AG10803 (cell line): ENCODE results near the gene LEPR.

Experiments used
- DNase-seq: peaks from one replicate; pipeline ENCODE4 v3.0.0; 2010; ENCODE audit warnings: low read depth
- H3K4me3 ChIP-seq: 2 replicates; pipeline ENCODE4 v1.5.1; 2011; ENCODE audit warnings: mild to moderate bottlenecking, low read length, control low read depth
- TF ChIP-seq, protein P1 (sequence below): conservative IDR thresholded peaks from 2 replicates; pipeline ENCODE4 v1.5.1; 2011; ENCODE audit warnings: mild to moderate bottlenecking, low read length, control low read depth, inconsistent platforms

The LEPR gene

DNA sequence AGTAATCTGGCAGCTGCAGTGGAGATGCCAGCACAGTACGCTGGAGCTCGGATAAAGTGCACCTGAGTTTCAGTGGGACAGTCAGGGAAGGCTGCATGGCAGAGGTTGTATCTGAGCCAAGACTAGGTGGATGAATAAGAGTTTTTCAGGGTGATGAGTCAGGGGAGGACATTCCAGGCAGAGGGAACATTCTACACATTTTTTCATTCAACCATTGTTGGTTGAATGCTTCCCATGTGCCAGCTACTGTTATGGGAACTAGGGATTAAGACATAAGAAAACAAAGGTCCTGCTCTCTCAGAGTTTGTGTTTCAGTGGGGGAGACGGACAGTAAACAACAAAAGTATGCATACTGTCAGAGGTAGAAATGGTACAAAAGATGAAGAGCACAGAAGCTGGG lies 5.2 kb downstream of the LEPR start:
- DNase-seq: peak; percentile 97
- H3K4me3 ChIP-seq: no peak overlapping the region

DNA sequence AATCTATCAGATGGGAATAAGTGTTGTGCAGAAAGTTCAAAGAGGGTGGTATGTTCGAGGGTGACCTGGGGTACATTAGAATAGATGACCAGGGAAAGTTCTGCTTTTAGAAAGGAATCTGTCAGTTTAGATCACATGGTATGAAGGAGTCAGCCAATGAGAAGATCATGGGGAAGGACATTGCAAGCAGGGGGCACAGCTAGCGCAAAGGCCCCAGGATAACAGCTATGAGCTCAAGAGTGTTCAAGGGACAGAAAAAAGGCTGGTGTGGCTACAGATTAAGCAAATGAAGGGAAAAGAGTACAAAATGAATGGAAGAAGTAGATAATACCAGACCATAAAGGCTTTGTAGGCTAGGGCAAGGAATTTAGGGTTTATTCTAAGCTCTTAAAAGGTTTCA lies 8.6 kb downstream of the LEPR start:
- DNase-seq: no peak
- TF ChIP-seq, protein P1, sequence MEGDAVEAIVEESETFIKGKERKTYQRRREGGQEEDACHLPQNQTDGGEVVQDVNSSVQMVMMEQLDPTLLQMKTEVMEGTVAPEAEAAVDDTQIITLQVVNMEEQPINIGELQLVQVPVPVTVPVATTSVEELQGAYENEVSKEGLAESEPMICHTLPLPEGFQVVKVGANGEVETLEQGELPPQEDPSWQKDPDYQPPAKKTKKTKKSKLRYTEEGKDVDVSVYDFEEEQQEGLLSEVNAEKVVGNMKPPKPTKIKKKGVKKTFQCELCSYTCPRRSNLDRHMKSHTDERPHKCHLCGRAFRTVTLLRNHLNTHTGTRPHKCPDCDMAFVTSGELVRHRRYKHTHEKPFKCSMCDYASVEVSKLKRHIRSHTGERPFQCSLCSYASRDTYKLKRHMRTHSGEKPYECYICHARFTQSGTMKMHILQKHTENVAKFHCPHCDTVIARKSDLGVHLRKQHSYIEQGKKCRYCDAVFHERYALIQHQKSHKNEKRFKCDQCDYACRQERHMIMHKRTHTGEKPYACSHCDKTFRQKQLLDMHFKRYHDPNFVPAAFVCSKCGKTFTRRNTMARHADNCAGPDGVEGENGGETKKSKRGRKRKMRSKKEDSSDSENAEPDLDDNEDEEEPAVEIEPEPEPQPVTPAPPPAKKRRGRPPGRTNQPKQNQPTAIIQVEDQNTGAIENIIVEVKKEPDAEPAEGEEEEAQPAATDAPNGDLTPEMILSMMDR: no peak
- no peak overlapping the region for H3K4me3 ChIP-seq

More for the DNA sequence above, 5.2 kb downstream of the LEPR start:
- TF ChIP-seq, protein P1: no peak

DNA sequence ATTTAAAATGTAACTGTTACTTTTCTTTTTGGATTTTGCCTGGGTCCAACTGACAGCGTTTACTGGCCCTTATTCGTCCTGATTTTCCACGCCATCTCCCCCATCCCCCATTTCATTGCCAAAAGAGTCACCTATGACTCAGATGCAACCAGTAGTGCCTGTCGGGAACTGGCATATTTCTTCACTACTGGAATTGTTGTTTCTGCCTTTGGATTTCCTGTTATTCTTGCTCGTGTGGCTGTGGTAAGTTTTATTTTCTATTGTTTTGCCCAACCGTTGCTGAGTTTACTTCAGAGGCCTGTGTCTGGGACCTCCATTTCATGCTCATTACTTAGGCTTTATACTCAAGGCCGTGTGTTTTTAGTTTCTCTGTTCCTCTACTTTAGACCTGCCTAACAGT lies 9.3 kb downstream of the LEPR start:
- peak; percentile 92 for DNase-seq
- no peak overlapping the region for H3K4me3 ChIP-seq

DNA sequence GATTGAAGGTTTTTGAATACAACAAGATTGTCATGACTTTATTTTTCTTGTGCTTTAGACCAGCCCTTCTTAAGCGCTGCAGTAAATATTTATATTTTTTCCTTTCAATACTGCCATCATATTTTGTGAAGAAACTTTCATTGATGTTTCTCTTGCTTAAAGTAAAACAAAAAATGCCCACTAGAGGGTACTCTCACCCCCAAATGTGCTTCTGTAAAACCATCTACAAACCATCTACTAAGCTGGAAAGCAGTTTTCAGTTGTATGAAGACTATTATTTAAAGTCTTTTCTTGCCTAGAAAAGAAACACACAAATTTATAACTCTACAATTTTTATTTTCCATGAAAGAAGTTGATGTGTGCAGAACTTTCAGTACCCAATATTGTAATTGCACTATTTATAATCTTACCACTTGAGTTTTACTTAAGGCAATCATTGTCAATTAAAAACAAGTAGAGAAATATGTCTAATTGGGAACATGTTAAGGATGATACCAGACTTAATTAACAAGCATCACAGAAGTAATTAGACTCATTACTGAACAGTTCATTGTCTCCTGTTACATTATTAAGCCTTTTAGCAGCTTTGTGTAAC lies 10.7 kb downstream of the LEPR start:
- H3K4me3 ChIP-seq: no peak overlapping the region
- peak; percentile 65 for DNase-seq
- TF ChIP-seq, protein P1: peak; percentile 73

More for the DNA sequence above, 9.3 kb downstream of the LEPR start:
- TF ChIP-seq, protein P1: no peak

DNA sequence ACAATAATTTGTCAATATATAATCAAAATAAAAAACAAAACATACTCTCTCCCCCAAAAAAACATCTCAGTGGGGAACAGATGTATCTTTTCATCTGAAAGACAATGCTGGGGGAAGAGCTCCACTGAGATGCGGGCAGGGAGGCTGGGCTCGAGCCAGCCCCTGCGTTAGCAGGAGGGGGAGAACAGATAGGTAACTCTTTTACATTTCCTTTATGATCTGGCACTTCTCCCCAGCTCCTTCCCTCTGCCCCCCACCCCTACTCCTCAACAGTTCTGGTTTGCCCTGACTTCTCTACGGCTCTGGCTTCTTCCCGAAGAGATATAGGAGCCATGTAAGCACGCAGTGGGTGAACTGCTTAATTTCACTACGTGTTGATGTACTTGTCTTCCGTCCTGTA lies 12.4 kb downstream of the LEPR start:
- TF ChIP-seq, protein P1: no peak
- H3K4me3 ChIP-seq: no peak overlapping the region
- DNase-seq: no peak

DNA sequence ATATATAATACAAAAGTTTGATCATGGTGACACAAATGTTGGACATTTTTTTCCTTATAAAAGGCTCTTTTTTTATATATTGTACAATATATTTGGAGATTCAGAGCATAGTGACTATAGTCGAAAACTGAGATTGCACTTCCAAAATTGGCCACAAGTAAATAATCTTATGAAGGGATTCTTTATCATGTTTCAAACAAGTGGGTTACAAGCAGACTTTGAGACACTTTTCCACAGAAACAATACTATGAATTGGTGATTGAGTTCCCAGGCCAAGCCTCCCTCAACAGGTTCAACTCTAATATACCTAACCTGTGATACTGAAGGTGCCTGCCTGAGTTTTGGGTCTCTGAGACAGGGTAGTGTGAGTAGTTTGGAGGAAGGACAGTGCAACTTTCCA lies 13.8 kb downstream of the LEPR start:
- TF ChIP-seq, protein P1: no peak; the same call in 1 of the 2 replicates
- DNase-seq: no peak
- H3K4me3 ChIP-seq: no peak overlapping the region

DNA sequence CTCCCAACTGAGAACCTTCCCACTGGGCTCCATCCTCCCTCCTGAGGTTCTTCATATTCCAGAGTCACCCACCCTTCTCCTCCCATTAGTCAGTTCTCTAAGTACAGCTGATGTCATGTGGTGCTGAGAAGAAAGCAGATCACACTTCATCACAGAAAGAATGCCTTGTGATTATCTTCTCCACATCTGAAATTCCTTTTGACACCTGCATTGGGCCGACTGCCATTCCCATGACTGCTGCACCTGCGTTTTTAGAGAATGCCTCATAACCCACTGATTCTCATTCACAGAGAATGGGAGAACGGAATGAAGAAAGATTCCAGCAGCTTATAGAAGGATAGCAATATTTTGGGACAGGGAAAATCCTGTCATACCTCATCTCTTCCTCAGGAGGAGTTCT lies 14.3 kb downstream of the LEPR start:
- peak; percentile 13 for DNase-seq
- TF ChIP-seq, protein P1: no peak; the same call in 1 of the 2 replicates
- H3K4me3 ChIP-seq: no peak overlapping the region
